ENCODE results near the gene CFHR5. TPM values are rescaled to one million over a fixed set of nuclear protein-coding genes. Genes with fewer than 3 reads are reported as not detected.

CFHR5 gene
- total and polyA plus RNA-seq, 2 of the 4 experiments (the other 2 are of a cell fraction) = not detected

- BruUV-seq (replicated peaks) = no TSS peak
- Histone ChIP-seq H2BK5ac (ENCODE audit: low read depth, low read length, poor library complexity, severe bottlenecking) (no peak overlapping the region), H3K14ac (replicated peaks; ENCODE audit: low read depth, low read length) (no peak overlapping the region), H3K4me1 (ENCODE audit: control insufficient read depth, insufficient read depth, low read length) (no peaks in the 10 kb centered on the region), H3K4me2 (ENCODE audit: low read depth, low read length) (no peak overlapping the region), H3K9me3 (ENCODE audit: control insufficient read depth, insufficient read depth, low read length) (no peaks in the 10 kb centered on the region), H3K18ac (ENCODE audit: low read depth, low read length) (no peak overlapping the region), H3K56ac (ENCODE audit: extremely low read depth, insufficient read depth, low read length) (no peak overlapping the region), H2BK20ac (ENCODE audit: low read depth, low read length) (no peak overlapping the region), H3K23ac (ENCODE audit: low read depth, low read length) (no peak overlapping the region), H4K8ac (ENCODE audit: low read depth in 2 of 2, low read length in 2 of 2) (no peak overlapping the region), H3K79me1 (ENCODE audit: low read depth in 1 of 2, low read length in 2 of 2) (no peaks in the 10 kb centered on the region), H2BK15ac (ENCODE audit: low read depth, low read length) (no peak overlapping the region), H3K36me3 (ENCODE audit: control insufficient read depth, insufficient read depth, low read length) (no peaks in the 10 kb centered on the region), H3K4me3 (ENCODE audit: insufficient read depth, low read depth, low read length) (no peak overlapping the region), H2AK9ac (replicated peaks; ENCODE audit: low read depth, low read length, poor library complexity) (no peak overlapping the region), H3K4ac (ENCODE audit: low read depth, low read length) (no peak overlapping the region), H3K27me3 (ENCODE audit: control insufficient read depth, insufficient read depth, low read length) (no peaks in the 10 kb centered on the region), H3K27ac (ENCODE audit: insufficient read depth, low read length) (no peak overlapping the region), H4K91ac (ENCODE audit: insufficient read depth, low read depth, low read length) (no peak overlapping the region), H4K20me1 (ENCODE audit: insufficient read depth, low read length) (no peaks in the 10 kb centered on the region), H3K9ac (ENCODE audit: low read depth, low read length) (no peak overlapping the region), H2BK120ac (ENCODE audit: low read depth, low read length) (no peak overlapping the region), H4K5ac (ENCODE audit: low read depth, low read length) (no peak overlapping the region), H3K9me1 (ENCODE audit: insufficient read depth, low read length) (no peaks in the 10 kb centered on the region), H2AK5ac (ENCODE audit: low read depth, low read length) (no peak overlapping the region), H2AFZ (replicated peaks; ENCODE audit: low read length, poor library complexity) (no peak overlapping the region)
- intact Hi-C loops (cut with micrococcal nuclease) = no loop called here
- DNase-seq (no peak), ATAC-seq (ENCODE audit: low read depth) (no peak)
- dilution Hi-C loops (cut with HindIII; ENCODE audit: low sequenced_read_pairs, unreplicated experiment) = no loop called here
- ChIA-PET CTCF (no interaction called here), POLR2A (ENCODE audit: unreplicated experiment) (no interaction called here)
- no CpG with 5 or more reads among the region's 4 CpGs for WGBS, 2 experiments (ENCODE audit: extremely low coverage in 2 of 2, insufficient read length in 1 of 2)
- in situ Hi-C loops (cut with MboI; ENCODE audit: low sequenced_read_pairs) = no loop called here
- TF ChIP-seq RAD21 (IDR thresholded peaks at IDR 0.05; ENCODE audit: low read length) (no peak), POLR2A (IDR thresholded peaks at IDR 0.05; ENCODE audit: low read depth, low read length) (no peak), BHLHE40 (IDR thresholded peaks at IDR 0.05; ENCODE audit: low read depth, low read length) (no peak), SMC3 (IDR thresholded peaks at IDR 0.05; ENCODE audit: low read depth, low read length) (no peak)
- TF ChIP-seq, protein P1, sequence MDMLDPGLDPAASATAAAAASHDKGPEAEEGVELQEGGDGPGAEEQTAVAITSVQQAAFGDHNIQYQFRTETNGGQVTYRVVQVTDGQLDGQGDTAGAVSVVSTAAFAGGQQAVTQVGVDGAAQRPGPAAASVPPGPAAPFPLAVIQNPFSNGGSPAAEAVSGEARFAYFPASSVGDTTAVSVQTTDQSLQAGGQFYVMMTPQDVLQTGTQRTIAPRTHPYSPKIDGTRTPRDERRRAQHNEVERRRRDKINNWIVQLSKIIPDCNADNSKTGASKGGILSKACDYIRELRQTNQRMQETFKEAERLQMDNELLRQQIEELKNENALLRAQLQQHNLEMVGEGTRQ (IDR thresholded peaks at IDR 0.05; ENCODE audit: low read depth, low read length) = no peak
Observed at GRCh38 chr1:197021716-197022115, 44.4 kb downstream of the CFHR5 start.
